SK-N-MC (cell line): ENCODE measurements around the gene C1orf115.

ENCODE experiments used
- EZH2 ChIP-seq: fragments of 200-600 bp; sonication (generic); IDR thresholded peaks from one replicate; pipeline ENCODE4 v1.6.1; 2017; ENCODE audit warnings: antibody characterized with exemption
- POLR2AphosphoS5 ChIP-seq: IDR thresholded peaks from 2 replicates; pipeline ENCODE4 v1.6.1; 2012; ENCODE audit warnings: mild to moderate bottlenecking, low read depth, low read length, borderline replicate concordance

DNA sequence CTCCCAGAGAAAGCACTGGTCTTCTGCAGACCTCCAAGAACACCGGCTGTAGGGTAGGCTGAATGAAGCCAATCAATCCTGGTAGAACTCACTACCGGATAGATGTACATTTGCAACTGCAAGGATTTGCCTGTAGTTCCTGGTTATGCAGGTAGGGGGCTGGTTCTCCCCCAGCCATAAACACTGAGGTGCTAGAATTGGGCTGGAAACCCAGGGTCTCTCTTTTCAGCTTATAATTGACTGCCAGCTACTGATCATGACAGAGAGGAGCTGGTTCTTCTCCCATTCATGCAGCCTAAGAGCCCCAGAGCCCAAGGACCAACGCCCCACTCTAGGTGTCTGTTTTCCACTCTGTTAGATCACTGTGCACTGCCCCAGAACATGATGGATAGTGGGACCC is 36.5 kb downstream of the C1orf115 start:
- TF ChIP-seq POLR2AphosphoS5 (no peak), EZH2 (no peak)
